Upper lobe of left lung (tissue), 6 donors: Measurements from ENCODE around the gene CRYBA2. TPM values are rescaled to one million over a fixed set of nuclear protein-coding genes. Genes with fewer than 3 reads are reported as not detected.

ENCODE experiments used
- ATAC-seq, 2 donors: fragments of 200-7000 bp; cut with Tn5 transposase; one replicate each; pipeline ENCODE4 v1.9.1; 2022; ENCODE audit warnings: mild to moderate bottlenecking in 2 of 2, moderate library complexity in 2 of 2; ENCODE audit not compliant: low FRiP score in 2 of 2
- DNase-seq, 2 donors: peaks; one replicate each; pipeline ENCODE4 v3.0.0-alpha.2; 2019 to 2020
- H3K27ac ChIP-seq, 4 donors: fragments of 200-600 bp; sonication (generic); one replicate each; pipeline ENCODE4 v1.5.1; 2016 to 2019
- H3K27me3 ChIP-seq, 4 donors: fragments of 200-600 bp; sonication (generic); one replicate each; pipeline ENCODE4 v1.5.1; 2017 to 2019
- H3K36me3 ChIP-seq, 4 donors: fragments of 200-600 bp; sonication (generic); one replicate each; pipeline ENCODE4 v1.5.1; 2016 to 2019
- H3K4me1 ChIP-seq, 4 donors: fragments of 200-600 bp; sonication (generic); one replicate each; pipeline ENCODE4 v1.5.1; 2018 to 2019
- H3K4me3 ChIP-seq, 4 donors: fragments of 200-600 bp; sonication (generic); one replicate each; pipeline ENCODE4 v1.5.1; 2017 to 2019; ENCODE audit warnings: mild to moderate bottlenecking in 2 of 4, moderate library complexity in 1 of 4
- H3K9me3 ChIP-seq, 4 donors: fragments of 200-600 bp; sonication (generic); one replicate each; pipeline ENCODE4 v1.5.1; 2018 to 2019
- CTCF ChIP-seq, 6 experiments: fragments of 450-650 bp in 4 of 6; fragments of 200-600 bp in 2 of 6; sonication (generic) in 2 of 6; IDR thresholded peaks; one replicate each; pipeline ENCODE4 v1.5.1; 2016 to 2019; ENCODE audit warnings: antibody characterized with exemption in 6 of 6
- EP300 ChIP-seq, 4 donors: sonication (generic); formaldehyde crosslinking; IDR thresholded peaks; one replicate each; pipeline ENCODE4 v1.5.1; 2017; ENCODE audit warnings: antibody characterized with exemption in 4 of 4, control low read depth in 2 of 4
- POLR2A ChIP-seq, 4 donors: fragments of 450-650 bp; IDR thresholded peaks; one replicate each; pipeline ENCODE4 v1.5.1; 2016 to 2017; ENCODE audit warnings: antibody characterized with exemption in 4 of 4, mild to moderate bottlenecking in 2 of 4
- POLR2AphosphoS5 ChIP-seq, 2 donors: sonication (generic); formaldehyde crosslinking; IDR thresholded peaks; one replicate each; pipeline ENCODE4 v1.5.1; 2017; ENCODE audit warnings: antibody characterized with exemption in 2 of 2
- WGBS, 2 donors: methylation state at CpG; one replicate each; pipeline ENCODE4 v1.1.5; 2017 to 2018; 5-methylcytosine and 5-hydroxymethylcytosine counted together
- total RNA-seq, 6 donors: library from RNA; depleted of rRNA in 4 of 6; stranded (reverse); fragments of >200 nt in 4 of 6; gene quantifications; one replicate each; pipeline versions ENCODE4 v1.1.0 to v1.2.1, GENCODE V29; 2016 to 2021
- donor health status: DM: no; HTN: no; CAD: no; lungs with moderate emphysema.
- donor health status: DM: no; HTN: yes; CAD: no; lungs with severe emphysema.

The CRYBA2 gene
- total RNA-seq, 6 donors from 2014 or later: not detected

GRCh38 chr2:218996937-218997336 lies 3.7 kb upstream of the CRYBA2 start:
- no peak for ATAC-seq
- H3K4me1 ChIP-seq: peaks cover 23 to 49% (median 34%) of the 10 kb centered on the region in 4 donors
- DNase-seq: no peak
- peaks cover 0 to 73% (median 34%) of the 10 kb centered on the region in 4 donors for H3K27me3 ChIP-seq
- no peaks in the 10 kb centered on the region for H3K9me3 ChIP-seq
- no peak overlapping the region for H3K4me3 ChIP-seq
- no peak overlapping the region for H3K27ac ChIP-seq
- WGBS, 2 donors: 19 to 41% methylated on average over 3 to 4 of the region's 4 CpGs
- H3K36me3 ChIP-seq: no peaks in the 10 kb centered on the region
- TF ChIP-seq POLR2A (IDR thresholded peaks at IDR 0.05) (no peak), CTCF (IDR thresholded peaks at IDR 0.05) (no peak), EP300 (IDR thresholded peaks at IDR 0.05) (no peak), POLR2AphosphoS5 (IDR thresholded peaks at IDR 0.05) (no peak)

GRCh38 chr2:218995972-218996711 lies 2.9 kb upstream of the CRYBA2 start:
- H3K4me1 ChIP-seq: peaks cover 20 to 44% (median 27%) of the 10 kb centered on the region in 4 donors
- no peaks in the 10 kb centered on the region for H3K36me3 ChIP-seq
- H3K9me3 ChIP-seq: no peaks in the 10 kb centered on the region
- ATAC-seq: peak; percentile 93
- peak overlapping the region in 1 of 4 donors; percentile 65 for H3K27ac ChIP-seq
- peaks cover 0 to 73% (median 30%) of the 10 kb centered on the region in 4 donors for H3K27me3 ChIP-seq
- WGBS, 2 donors: 5% methylated on average over 12 to 39 of the region's 43 CpGs
- DNase-seq: peak; percentile 89 to 96
- peak in 1 of 4 donors; percentile 64 for TF ChIP-seq POLR2A (IDR thresholded peaks at IDR 0.05)
- TF ChIP-seq CTCF (IDR thresholded peaks at IDR 0.05): peak; percentile 74 to 95 (median 90)
- no peak for TF ChIP-seq EP300 (IDR thresholded peaks at IDR 0.05)
- TF ChIP-seq POLR2AphosphoS5 (IDR thresholded peaks at IDR 0.05): peak; percentile 9 to 61
- peak overlapping the region in 3 of 4 donors; percentile 27 to 45 (median 43) for H3K4me3 ChIP-seq

GRCh38 chr2:218995561-218995960 lies 2.3 kb upstream of the CRYBA2 start:
- Histone ChIP-seq H3K4me1 (peaks cover 20 to 41% (median 26%) of the 10 kb centered on the region in 4 donors), H3K36me3 (no peaks in the 10 kb centered on the region), H3K9me3 (no peaks in the 10 kb centered on the region), H3K27me3 (peaks cover 0 to 71% (median 30%) of the 10 kb centered on the region in 4 donors), H3K4me3 (no peak overlapping the region), H3K27ac (no peak overlapping the region)
- 27 to 33% methylated on average over 8 of the region's 8 CpGs for WGBS, 2 donors
- DNase-seq: no peak
- TF ChIP-seq EP300 (IDR thresholded peaks at IDR 0.05): no peak
- TF ChIP-seq POLR2A (IDR thresholded peaks at IDR 0.05): no peak
- no peak for TF ChIP-seq POLR2AphosphoS5 (IDR thresholded peaks at IDR 0.05)
- no peak for TF ChIP-seq CTCF (IDR thresholded peaks at IDR 0.05)
- no peak for ATAC-seq

GRCh38 chr2:218992703-218993344 lies 398 bp downstream of the CRYBA2 start:
- Histone ChIP-seq H3K27me3 (peaks cover 0 to 82% (median 43%) of the 10 kb centered on the region in 4 donors), H3K36me3 (no peaks in the 10 kb centered on the region), H3K4me1 (peaks cover 20 to 38% (median 26%) of the 10 kb centered on the region in 4 donors), H3K4me3 (peak overlapping the region in 3 of 4 donors; percentile 36 to 39 (median 37)), H3K9me3 (no peaks in the 10 kb centered on the region), H3K27ac (no peak overlapping the region)
- no peak for TF ChIP-seq POLR2AphosphoS5 (IDR thresholded peaks at IDR 0.05)
- no peak for TF ChIP-seq POLR2A (IDR thresholded peaks at IDR 0.05)
- no peak for TF ChIP-seq CTCF (IDR thresholded peaks at IDR 0.05)
- no peak for TF ChIP-seq EP300 (IDR thresholded peaks at IDR 0.05)
- ATAC-seq: no peak
- peak in 1 of 2 donors; percentile 87 for DNase-seq
- 0 to 2% methylated on average over 3 to 33 of the region's 44 CpGs for WGBS, 2 donors
